Sigmoid colon (tissue), 4 donors: ENCODE data around the gene CCDC18.

ENCODE experiments used
- CTCF ChIP-seq, 4 experiments: fragments of 450-650 bp in 3 of 4; fragments of 200-600 bp in 1 of 4; IDR thresholded peaks; one replicate each; pipeline ENCODE4 v1.5.1; 2016 to 2019; ENCODE audit warnings: antibody characterized with exemption in 4 of 4, mild to moderate bottlenecking in 3 of 4, moderate library complexity in 2 of 4
- POLR2AphosphoS5 ChIP-seq, 4 donors: sonication (generic); formaldehyde crosslinking; IDR thresholded peaks; one replicate each; pipeline ENCODE4 v1.6.1; 2017; ENCODE audit warnings: antibody characterized with exemption in 4 of 4

GRCh38 chr1:93283496-93283895 lies 103.0 kb downstream of the CCDC18 start:
- TF ChIP-seq CTCF (IDR thresholded peaks at IDR 0.05) (no peak), POLR2AphosphoS5 (IDR thresholded peaks at IDR 0.05) (no peak)
